ENCODE data around the gene SOSTDC1. TPM values are rescaled to one million over a fixed set of nuclear protein-coding genes. Genes with fewer than 3 reads are reported as not detected.
"Not testable (repeated sequence)": the region's sequence is repeated elsewhere in the genome, so short reads cannot be mapped to it uniquely, and the experiment has no call there.

The SOSTDC1 gene
- total RNA-seq, 1 donor from 2014 or later = 0.41 TPM

- Mint-ChIP-seq H3K4me3 (ENCODE audit: low read depth) (no peak overlapping the region), H3K36me3 (ENCODE audit: insufficient read depth) (no peaks in the 10 kb centered on the region), H3K27ac (no peak overlapping the region), H3K4me1 (ENCODE audit: low read depth) (peaks cover 6% of the 10 kb centered on the region), H3K27me3 (no peaks in the 10 kb centered on the region), H3K9me3 (ENCODE audit: low read depth) (no peaks in the 10 kb centered on the region)
- DNase-seq (ENCODE audit: low spot score, unreplicated experiment) = no peak
- no peak for TF ChIP-seq CTCF (IDR thresholded peaks at IDR 0.05; ENCODE audit: unreplicated experiment)
These were observed 17.7 kb downstream of the SOSTDC1 start for GRCh38 chr7:16447876-16448275.

GRCh38 chr7:16446508-16446907, 19.0 kb downstream of the SOSTDC1 start:
- Mint-ChIP-seq H3K36me3 (ENCODE audit: insufficient read depth) (no peaks in the 10 kb centered on the region), H3K27me3 (no peaks in the 10 kb centered on the region), H3K9me3 (ENCODE audit: low read depth) (no peaks in the 10 kb centered on the region), H3K4me3 (ENCODE audit: low read depth) (no peak overlapping the region), H3K4me1 (ENCODE audit: low read depth) (peaks cover 6% of the 10 kb centered on the region), H3K27ac (no peak overlapping the region)
- TF ChIP-seq CTCF (IDR thresholded peaks at IDR 0.05; ENCODE audit: unreplicated experiment) = no peak
- no peak for DNase-seq (ENCODE audit: low spot score, unreplicated experiment)

GRCh38 chr7:16443871-16444270, 21.7 kb downstream of the SOSTDC1 start:
- not testable (repeated sequence) for H3K27ac Mint-ChIP-seq; H3K4me3 Mint-ChIP-seq (ENCODE audit: low read depth); H3K27me3 Mint-ChIP-seq; H3K36me3 Mint-ChIP-seq (ENCODE audit: insufficient read depth); H3K4me1 Mint-ChIP-seq (ENCODE audit: low read depth); H3K9me3 Mint-ChIP-seq (ENCODE audit: low read depth); DNase-seq (ENCODE audit: low spot score, unreplicated experiment)

- no peak for DNase-seq (ENCODE audit: low spot score, unreplicated experiment)
- TF ChIP-seq CTCF (IDR thresholded peaks at IDR 0.05; ENCODE audit: unreplicated experiment) = no peak
- Mint-ChIP-seq H3K4me3 (ENCODE audit: low read depth) (no peak overlapping the region), H3K36me3 (ENCODE audit: insufficient read depth) (no peaks in the 10 kb centered on the region), H3K9me3 (ENCODE audit: low read depth) (peaks cover 2% of the 10 kb centered on the region), H3K27me3 (no peaks in the 10 kb centered on the region), H3K27ac (no peak overlapping the region), H3K4me1 (ENCODE audit: low read depth) (no peaks in the 10 kb centered on the region)
These were observed 26.6 kb downstream of the SOSTDC1 start for GRCh38 chr7:16438988-16439387.

- Mint-ChIP-seq H3K36me3 (ENCODE audit: insufficient read depth) (no peaks in the 10 kb centered on the region), H3K4me1 (ENCODE audit: low read depth) (no peaks in the 10 kb centered on the region), H3K27me3 (no peaks in the 10 kb centered on the region), H3K4me3 (ENCODE audit: low read depth) (no peak overlapping the region), H3K27ac (no peak overlapping the region), H3K9me3 (ENCODE audit: low read depth) (peaks cover 2% of the 10 kb centered on the region)
- no peak for DNase-seq (ENCODE audit: low spot score, unreplicated experiment)
- TF ChIP-seq CTCF (IDR thresholded peaks at IDR 0.05; ENCODE audit: unreplicated experiment) = no peak
These were observed 29.2 kb downstream of the SOSTDC1 start for GRCh38 chr7:16436306-16436705.

- Mint-ChIP-seq H3K27me3 (no peaks in the 10 kb centered on the region), H3K27ac (peak overlapping the region; percentile 2), H3K4me3 (ENCODE audit: low read depth) (no peak overlapping the region), H3K36me3 (ENCODE audit: insufficient read depth) (no peaks in the 10 kb centered on the region), H3K4me1 (ENCODE audit: low read depth) (peaks cover 2% of the 10 kb centered on the region), H3K9me3 (ENCODE audit: low read depth) (no peaks in the 10 kb centered on the region)
- DNase-seq (ENCODE audit: low spot score, unreplicated experiment) = no peak
- no peak for TF ChIP-seq CTCF (IDR thresholded peaks at IDR 0.05; ENCODE audit: unreplicated experiment)
These were observed 31.9 kb downstream of the SOSTDC1 start for GRCh38 chr7:16433568-16434122.
